ENCODE data around the gene DTNA.
"Not testable (repeated sequence)": the region's sequence is repeated elsewhere in the genome, so short reads cannot be mapped to it uniquely, and the experiment has no call there.

The DTNA gene

DNA sequence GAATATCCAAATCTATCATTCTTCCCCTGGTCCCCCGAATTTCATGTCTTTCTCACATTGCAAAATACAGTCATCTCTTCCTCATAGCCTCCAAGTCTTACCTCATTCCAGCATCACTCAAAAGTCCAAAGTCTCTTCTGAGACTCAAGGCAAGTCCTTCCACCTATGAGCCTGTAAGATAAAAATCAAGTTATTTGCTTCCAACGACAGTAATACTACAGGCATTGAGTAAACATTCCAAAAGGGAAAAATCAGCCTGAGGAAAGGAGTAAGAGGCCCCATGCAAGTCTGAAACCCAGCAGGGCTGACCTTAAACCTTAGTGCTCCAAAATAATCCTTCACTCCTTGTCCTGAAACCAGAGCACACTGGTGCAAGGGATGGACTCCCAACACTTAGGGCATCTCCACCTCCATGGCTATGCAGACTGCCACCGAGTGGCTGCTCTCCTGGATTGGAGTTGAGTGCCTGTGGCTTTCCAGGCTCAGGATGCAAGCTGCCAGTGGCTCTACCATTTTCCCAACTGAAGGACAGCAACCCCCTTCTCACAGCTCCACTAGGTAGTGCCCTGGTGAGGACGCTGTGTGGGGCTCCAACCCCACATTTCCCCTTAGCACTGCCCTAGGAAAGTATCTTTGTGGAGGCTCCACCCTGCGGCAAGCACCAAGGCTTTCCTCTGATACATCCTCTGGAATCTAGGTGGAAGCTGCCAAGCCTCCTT lies 16.3 kb downstream of the DTNA start:
- DNase-seq, result no peak

DNA sequence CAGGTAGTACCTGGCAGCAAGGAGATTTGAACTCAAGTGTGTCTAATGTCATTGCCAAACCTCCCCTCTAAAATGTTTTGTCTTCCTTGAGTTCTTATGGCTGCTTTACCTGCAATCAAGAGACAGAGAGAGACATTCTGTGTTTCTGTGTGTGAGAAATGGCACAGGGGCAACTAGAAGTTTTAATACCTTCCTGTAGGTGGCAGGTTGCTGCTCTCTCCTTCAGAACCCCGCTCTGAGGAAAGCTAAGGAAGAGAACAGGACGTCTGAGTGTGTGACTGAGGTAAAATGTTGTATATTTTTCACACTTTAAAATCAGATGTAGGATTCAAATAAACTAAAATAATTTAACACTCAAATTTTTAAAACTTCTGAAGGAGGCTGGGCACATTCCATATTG lies 19.2 kb downstream of the DTNA start:
- peak; percentile 26 for DNase-seq

DNA sequence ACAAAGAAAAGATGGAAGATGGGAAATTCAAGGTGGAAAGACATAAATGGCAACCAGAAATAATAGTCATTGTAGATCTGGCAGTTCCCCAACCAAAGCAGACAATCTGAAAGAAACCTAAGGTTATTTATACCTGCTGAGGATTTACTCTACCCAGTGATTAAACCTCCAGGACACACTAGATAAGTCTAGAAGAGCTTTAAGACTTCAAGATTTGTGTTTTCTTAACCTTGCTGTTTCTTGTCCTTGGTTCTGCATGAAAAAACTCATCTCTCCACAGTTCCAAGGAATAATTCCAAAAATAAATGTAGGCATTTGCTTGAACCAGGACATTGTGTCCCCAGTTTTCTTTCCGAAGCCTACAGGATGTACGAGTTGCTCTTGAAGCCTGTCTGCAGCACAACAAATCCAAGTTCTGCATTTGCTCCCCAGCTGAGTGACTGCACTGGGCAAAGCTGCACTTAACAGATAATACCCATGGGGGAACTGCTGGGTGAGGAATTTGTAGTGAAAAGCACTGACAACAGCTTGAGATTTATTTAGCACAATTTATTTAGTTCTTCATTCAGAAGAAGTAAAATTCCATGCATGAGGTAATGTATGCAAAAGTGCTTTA lies 19.8 kb downstream of the DTNA start:
- peak; percentile 17 for DNase-seq

- no peak for DNase-seq
Measured at GRCh38 chr18:34730774-34731173, 20.7 kb downstream of the DTNA start.

DNA sequence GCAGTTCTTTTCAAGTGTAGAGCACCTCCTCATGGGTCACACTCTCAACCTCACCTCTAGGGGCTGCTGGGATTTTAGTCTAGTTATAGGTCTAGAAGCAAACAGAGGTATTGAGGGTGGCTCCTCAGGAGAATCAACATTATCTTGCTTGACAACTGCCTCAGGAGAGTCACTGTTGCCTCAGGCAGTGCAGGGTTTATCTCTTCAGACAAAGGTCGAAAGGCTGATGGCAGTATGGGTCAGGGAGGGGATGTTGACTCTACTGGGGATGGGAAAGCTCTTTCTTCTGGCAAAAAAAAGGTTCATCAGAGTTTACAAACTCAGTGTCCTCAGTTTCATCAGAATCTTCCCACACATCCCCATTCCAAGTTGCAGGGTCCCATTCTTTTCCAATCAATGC lies 24.0 kb downstream of the DTNA start:
- DNase-seq, result no peak

- not testable (repeated sequence) for DNase-seq
Measured at GRCh38 chr18:34734526-34734925, 24.4 kb downstream of the DTNA start.

DNA sequence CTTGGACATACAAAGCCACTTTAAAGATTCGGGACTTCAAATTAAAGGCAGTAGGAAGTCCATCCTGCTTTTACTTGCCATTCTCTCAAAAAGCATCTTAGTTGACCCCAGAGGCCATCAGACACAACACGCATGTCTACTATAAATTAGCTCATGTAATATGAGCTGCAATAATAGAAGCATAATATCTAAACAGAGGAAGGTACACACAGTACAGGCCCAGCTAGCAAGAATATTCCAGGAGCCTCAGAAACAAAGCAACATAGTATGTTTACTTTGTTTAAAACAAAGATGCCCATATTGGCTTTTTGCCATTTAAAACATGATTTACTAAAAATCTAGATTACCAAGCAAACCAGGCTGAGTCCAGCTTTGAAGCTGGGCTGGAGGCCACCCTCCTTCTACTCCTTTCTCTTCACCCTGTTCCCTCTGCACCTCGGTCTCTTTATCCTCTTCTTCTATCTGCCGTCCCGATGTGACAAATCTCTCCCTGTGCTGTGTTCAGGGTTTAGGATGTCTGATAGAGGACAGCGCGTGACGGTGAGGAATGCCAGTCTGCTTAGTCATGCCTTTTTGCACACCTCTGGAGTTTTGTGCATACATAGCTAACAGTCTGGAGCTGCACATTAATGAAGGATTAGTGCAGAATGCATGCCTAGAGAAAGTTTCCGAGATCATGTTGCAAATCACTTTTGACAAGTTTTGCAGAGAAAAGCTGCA lies 28.2 kb downstream of the DTNA start:
- DNase-seq, result peak; percentile 79

DNA sequence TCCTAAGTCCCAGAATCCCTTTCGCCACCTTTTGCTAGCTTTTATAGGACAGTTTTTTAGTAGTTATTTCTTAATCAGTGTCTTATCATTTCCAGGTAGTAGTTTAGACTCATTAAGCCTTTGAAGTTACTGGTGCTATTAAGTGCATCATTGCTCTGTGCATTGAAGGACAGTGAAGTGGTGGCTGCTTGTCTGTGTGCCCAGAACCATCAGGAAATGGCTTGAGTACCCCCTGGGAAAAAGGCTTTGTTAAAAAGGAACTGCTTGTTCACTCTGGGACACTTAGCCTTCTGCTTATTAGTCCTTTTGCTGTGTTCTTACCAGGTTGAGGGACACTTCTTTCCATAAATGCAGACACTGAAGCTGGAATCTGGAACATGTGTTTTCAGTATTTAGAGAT lies 30.0 kb downstream of the DTNA start:
- peak; percentile 52 for DNase-seq

- no peak for DNase-seq
Measured at GRCh38 chr18:34740724-34741123, 30.6 kb downstream of the DTNA start.

- DNase-seq, result no peak
Measured at GRCh38 chr18:34741401-34741800, 31.3 kb downstream of the DTNA start.

- DNase-seq, result no peak
Measured at GRCh38 chr18:34742891-34743341, 32.8 kb downstream of the DTNA start.

GRCh38 chr18:34744569-34744968 lies 34.5 kb downstream of the DTNA start:
- no peak for DNase-seq

DNA sequence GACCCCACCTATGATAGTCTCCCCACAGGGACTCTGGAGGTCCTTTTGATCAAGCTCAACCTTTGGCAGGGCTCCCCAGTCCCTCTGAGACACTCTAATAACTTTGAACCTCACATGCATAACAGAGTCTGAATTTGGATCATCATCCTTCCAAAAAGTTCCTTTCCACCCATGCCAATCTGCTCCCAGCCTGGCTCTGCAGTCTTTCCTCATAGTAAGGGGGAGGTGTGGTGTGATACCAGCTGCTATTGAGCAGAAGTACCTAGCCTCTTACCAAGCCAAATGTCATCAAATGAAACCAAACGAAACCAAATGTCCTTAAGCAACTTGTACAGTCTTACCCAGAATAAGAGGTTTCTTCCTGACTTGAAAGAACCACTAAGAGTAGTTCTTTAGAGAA lies 36.5 kb downstream of the DTNA start:
- no peak for DNase-seq

GRCh38 chr18:34749721-34750120 lies 39.6 kb downstream of the DTNA start:
- DNase-seq, result no peak

- peak; percentile 35 for DNase-seq
Measured at GRCh38 chr18:34752056-34752455, 42.0 kb downstream of the DTNA start.

- DNase-seq, result no peak
Measured at GRCh38 chr18:34754300-34754699, 44.2 kb downstream of the DTNA start.

DNA sequence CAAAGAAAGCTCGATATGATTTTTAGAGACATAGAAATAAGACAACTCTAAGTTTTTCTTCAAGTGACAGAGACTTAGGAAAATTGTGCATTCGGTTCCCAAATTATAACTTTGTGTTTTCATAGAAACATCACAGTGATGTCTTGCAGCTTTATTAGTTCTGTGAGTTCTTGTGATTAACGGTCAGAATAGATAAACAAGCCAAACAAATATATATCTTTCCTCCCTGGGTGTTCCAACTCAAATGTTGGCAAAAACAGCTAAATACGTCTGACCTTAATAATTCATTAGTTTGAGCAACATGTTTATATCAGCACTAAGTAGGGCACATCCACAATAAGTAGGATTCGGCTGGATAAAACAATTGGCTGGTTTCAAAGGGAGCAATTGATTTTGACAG lies 47.6 kb downstream of the DTNA start:
- no peak for DNase-seq

GRCh38 chr18:34758378-34758948 lies 48.4 kb downstream of the DTNA start:
- DNase-seq, result no peak

DNA sequence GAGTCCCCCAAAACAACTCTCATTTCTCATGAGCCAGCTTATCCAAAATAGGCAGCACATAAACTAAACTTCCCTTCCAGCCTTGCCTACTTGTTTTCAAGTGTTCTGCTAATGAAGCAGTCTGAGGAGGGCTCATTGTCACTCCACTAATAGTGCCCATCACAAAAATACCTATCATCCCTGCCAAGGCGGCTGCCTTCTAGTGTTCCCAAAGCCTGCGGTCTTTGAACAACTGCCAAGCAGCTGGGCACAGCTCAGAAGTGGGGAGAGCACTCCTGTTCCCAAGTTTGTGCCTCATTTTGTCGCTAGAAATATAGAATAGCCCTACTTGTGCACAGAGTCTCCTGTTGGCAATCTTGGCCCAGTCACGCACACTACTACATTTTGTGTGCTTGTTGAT lies 50.3 kb downstream of the DTNA start:
- DNase-seq, result no peak

DNA sequence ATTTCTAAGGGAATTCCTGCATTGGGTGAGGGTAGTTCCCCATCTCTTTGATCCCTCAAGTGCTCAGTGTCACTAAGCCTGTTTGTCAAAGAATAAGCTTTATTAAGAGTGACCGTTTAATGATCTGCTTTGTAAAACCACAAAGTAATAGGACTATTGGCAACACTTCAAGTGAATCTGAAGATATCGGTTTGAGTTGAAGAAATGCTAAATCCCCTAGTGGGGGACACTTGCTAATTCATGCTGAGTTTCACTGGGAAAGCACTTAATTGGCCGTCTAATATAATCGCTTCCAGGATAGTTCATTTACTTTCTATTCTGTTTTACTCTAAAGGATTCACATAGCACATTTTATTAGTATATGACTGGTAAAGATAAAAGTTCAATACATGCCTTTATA lies 54.4 kb downstream of the DTNA start:
- no peak for DNase-seq

GRCh38 chr18:34767601-34768027 lies 57.5 kb downstream of the DTNA start:
- no peak for DNase-seq

DNA sequence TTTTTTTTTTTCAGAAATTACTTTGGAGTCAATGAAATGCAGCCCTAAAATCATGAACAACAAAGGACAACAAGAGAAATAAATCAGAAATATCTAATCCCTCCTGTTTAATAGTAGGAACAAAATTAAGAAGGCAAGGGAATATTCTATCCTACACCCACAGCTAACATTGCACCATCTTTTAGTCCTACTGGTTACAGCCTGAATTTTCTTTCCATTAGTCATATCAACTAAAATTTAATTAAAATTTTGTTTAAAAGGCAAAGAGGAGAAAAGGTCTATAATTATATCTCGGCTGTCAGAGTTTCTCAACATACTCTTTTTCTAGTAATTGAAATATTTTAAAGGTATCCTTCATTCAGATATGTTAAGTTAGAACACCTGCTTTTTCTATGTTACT lies 61.9 kb downstream of the DTNA start:
- no peak for DNase-seq

GRCh38 chr18:34772887-34773286 lies 62.8 kb downstream of the DTNA start:
- DNase-seq, result no peak

- no peak for DNase-seq
Measured at GRCh38 chr18:34773378-34773777, 63.3 kb downstream of the DTNA start.

All from eye (tissue), 1 donor.